ENCODE data around the gene TBC1D20.

The TBC1D20 gene

DNA sequence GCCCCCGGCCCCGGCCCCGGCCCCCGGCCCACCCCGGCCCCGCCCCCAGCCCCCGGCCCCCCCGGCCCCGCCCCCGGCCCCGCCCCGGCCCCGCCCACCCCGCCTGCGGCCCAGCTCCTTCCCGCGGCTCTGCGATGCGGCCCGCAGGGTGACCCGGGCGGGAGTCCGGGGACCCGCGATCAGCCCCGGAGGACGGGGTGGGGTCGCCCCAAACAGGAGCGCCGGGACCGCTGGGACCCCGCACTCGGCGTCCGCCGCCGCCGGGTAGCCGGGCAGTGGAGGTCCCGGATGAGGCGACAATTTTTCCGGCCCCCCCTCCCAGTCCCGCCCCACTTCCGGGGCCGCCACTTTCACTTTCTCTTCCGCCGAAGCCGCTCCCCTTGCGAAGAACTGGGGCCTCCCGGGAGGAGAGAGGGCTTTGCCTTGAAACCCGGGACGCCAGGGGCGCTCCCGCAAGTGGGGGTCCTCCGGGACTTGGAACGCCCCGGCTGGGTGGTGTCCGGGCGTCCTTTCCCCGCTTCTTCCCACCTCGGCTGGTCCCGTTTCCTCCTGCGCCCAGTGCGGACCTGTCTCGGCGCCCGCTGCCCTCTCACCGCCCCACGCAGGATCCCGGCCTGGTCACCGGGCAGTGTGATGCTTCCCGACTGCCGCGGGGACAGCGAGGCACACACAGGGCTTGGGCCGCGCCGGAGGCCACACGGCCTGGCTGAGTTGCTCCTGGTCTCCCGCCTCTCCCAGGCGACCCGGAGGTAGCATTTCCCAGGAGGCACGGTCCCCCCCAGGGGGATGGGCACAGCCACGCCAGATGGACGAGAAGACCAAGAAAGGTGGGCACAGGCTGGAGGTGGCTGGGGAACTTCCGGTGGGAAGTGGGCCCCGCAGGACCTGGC is 54.1 kb downstream of the TBC1D20 start, which contains the start of gene RBCK1:
Gene RBCK1 (plus strand): TSS at position 347 of the 890 bp plus-strand sequence. CDS start 459 bp downstream, at position 806.
- peak within 1 kb of the TSS; percentile 96 for H3K4me3 ChIP-seq (ENCODE audit: low read length)
- DNase-seq (ENCODE audit: low read depth): peak; percentile 80
- TF ChIP-seq CTCF (conservative IDR thresholded peaks at IDR 0.05; ENCODE audit: low read length): no peak

GRCh38 chr20:407133-407952 is 55.0 kb downstream of the TBC1D20 start:
- DNase-seq (ENCODE audit: low read depth): peak; percentile 72
- peak; percentile 37 for TF ChIP-seq CTCF (conservative IDR thresholded peaks at IDR 0.05; ENCODE audit: low read length)
- H3K4me3 ChIP-seq (ENCODE audit: low read length): peak overlapping the region; percentile 62

- TF ChIP-seq CTCF (conservative IDR thresholded peaks at IDR 0.05; ENCODE audit: low read length): no peak
- H3K4me3 ChIP-seq (ENCODE audit: low read length): peak overlapping the region; percentile 62
- no peak for DNase-seq (ENCODE audit: low read depth)
Measured at GRCh38 chr20:406200-407132, 55.9 kb downstream of the TBC1D20 start.

GRCh38 chr20:404088-404487 is 58.2 kb downstream of the TBC1D20 start:
- no peak for TF ChIP-seq CTCF (conservative IDR thresholded peaks at IDR 0.05; ENCODE audit: low read length)
- no peak for DNase-seq (ENCODE audit: low read depth)
- H3K4me3 ChIP-seq (ENCODE audit: low read length): no peak overlapping the region

DNA sequence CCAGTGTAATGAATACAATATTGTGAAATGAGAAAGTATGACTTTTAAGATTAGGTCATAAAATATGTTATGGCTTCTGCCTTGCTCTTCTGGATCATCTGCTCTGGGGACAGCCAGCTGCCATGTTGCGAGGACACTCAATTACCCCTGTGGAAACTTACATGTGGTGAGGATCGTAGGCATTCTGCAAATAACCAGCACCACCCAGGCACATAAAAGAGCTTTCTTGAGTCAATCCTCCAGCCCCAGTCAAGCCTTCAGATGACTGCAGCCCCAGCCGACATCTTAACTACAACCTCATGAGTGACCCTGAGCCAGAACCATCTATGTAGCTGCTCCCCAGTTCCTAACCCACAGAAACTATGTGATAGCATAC is 58.8 kb downstream of the TBC1D20 start:
- DNase-seq (ENCODE audit: low read depth): no peak
- H3K4me3 ChIP-seq (ENCODE audit: low read length): no peak overlapping the region
- TF ChIP-seq CTCF (conservative IDR thresholded peaks at IDR 0.05; ENCODE audit: low read length): no peak

DNA sequence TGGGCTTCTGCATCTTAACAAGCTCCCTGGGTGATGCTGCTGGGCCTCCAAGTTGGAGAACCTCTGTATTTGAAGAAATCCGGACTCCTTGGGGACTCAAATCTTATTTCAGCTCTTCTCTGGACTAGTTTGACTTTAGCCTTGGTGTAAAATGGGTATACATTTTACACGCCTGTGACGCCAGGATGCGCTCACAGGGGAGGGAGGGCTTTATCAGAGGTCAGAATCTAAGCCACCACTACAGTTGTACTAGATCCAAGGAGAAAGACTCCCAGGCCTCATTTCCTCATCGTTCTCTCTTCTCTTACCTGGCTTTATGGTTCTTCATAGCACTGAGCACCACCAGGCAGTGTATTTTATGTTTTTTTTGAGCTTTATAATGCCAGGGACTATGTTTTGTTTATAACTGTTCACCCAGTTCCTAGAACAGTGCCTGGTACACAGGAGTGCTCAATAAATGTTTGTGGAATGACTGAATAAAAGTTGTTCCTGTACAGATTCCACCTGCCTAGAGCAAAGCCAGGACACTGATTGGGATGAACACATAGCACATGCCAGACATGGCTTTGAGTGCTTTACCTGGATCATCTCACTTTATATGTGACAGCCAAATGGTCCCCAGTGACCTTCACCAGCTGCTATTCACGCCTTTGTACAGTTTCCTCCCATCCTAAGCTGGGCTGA is 59.3 kb downstream of the TBC1D20 start:
- no peak overlapping the region for H3K4me3 ChIP-seq (ENCODE audit: low read length)
- no peak for DNase-seq (ENCODE audit: low read depth)
- TF ChIP-seq CTCF (conservative IDR thresholded peaks at IDR 0.05; ENCODE audit: low read length): no peak
